Cardiac muscle cell (in vitro differentiated cells and primary cell): Measurements from ENCODE around the gene CHERP. TPM values are rescaled to one million over a fixed set of nuclear protein-coding genes. Genes with fewer than 3 reads are reported as not detected.

Experiments used
- DNase-seq, 2 donors: peaks; one replicate each; pipeline versions ENCODE4 v3.0.0 to v3.0.0-alpha.2; 2010 to 2017; ENCODE audit warnings: low read depth in 1 of 2, low spot score in 1 of 2
- H3K27ac ChIP-seq: fragments of 200-600 bp; sonication (generic); 2 replicates; pipeline ENCODE4 v1.5.1; 2016
- H3K27me3 ChIP-seq: fragments of 200-600 bp; sonication (generic); 2 replicates; pipeline ENCODE4 v1.6.0; 2016; ENCODE audit warnings: control low read depth
- H3K36me3 ChIP-seq: fragments of 200-600 bp; sonication (generic); 2 replicates; pipeline ENCODE4 v1.5.1; 2016; ENCODE audit warnings: control low read depth
- H3K4me1 ChIP-seq: fragments of 200-600 bp; sonication (generic); 2 replicates; pipeline ENCODE4 v1.8.1; 2017; ENCODE audit warnings: low read depth, mild to moderate bottlenecking, mixed run types
- H3K4me3 ChIP-seq: fragments of 200-600 bp; sonication (generic); 2 replicates; pipeline ENCODE4 v1.5.1; 2016; ENCODE audit warnings: mild to moderate bottlenecking
- H3K9me3 ChIP-seq: fragments of 200-600 bp; sonication (generic); 2 replicates; pipeline ENCODE4 v1.5.1; 2017; ENCODE audit warnings: low read depth, mild to moderate bottlenecking, control low read depth
- polyA plus RNA-seq: library from polyadenylated mRNA; unstranded; fragments of >200 nt; fragmentation: Nextera tagmentation; extraction: Ambion mirVana; gene quantifications from 2 replicates; pipeline ENCODE4 v1.2.1, GENCODE V29; 2016
- total RNA-seq: library from RNA; depleted of rRNA; stranded (reverse); fragments of >200 nt; gene quantifications from 2 replicates; pipeline ENCODE4 v1.2.3, GENCODE V29; 2016
- TF ChIP-seq, protein P1 (sequence below): IDR thresholded peaks from 2 replicates; pipeline ENCODE4 v1.5.1; 2012; ENCODE audit warnings: low read depth, mild to moderate bottlenecking, low read length

CHERP gene
- total and polyA plus RNA-seq, 2 experiments from 2014 or later: 27.2 to 60.0 TPM

DNA sequence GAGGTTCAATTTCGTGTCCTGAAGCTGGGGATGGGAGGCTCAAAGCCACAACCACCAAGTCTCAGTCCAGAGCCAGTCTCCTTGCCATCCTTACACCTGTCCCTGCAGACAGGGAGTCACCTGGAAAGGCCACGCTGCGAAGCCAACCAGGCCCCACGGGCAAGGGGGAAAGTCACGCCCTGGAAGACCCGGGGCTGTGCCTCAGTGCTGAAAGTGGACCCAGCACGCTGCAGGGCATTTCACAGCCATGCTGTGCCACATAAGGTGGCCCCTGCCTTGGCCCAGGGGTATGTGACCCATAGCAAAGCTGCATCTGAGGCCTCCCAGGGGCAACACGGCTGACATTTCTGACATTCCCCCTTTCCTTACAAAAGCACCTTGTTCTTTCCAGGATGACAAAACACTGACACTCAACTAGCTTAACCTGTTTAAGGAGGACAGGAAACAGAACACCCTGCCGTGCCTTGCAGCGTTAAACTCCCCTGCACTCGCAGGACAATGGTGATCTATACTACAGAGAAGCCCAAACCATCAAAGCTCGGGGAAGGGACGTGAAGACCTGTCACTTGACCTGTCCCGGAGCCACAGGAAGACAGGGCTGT is 14.8 kb downstream of the CHERP start:
- TF ChIP-seq, protein P1, sequence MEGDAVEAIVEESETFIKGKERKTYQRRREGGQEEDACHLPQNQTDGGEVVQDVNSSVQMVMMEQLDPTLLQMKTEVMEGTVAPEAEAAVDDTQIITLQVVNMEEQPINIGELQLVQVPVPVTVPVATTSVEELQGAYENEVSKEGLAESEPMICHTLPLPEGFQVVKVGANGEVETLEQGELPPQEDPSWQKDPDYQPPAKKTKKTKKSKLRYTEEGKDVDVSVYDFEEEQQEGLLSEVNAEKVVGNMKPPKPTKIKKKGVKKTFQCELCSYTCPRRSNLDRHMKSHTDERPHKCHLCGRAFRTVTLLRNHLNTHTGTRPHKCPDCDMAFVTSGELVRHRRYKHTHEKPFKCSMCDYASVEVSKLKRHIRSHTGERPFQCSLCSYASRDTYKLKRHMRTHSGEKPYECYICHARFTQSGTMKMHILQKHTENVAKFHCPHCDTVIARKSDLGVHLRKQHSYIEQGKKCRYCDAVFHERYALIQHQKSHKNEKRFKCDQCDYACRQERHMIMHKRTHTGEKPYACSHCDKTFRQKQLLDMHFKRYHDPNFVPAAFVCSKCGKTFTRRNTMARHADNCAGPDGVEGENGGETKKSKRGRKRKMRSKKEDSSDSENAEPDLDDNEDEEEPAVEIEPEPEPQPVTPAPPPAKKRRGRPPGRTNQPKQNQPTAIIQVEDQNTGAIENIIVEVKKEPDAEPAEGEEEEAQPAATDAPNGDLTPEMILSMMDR: no peak
- peaks cover 83% of the 10 kb centered on the region for H3K36me3 ChIP-seq
- DNase-seq: no peak
- H3K27ac ChIP-seq: no peak overlapping the region
- H3K4me3 ChIP-seq: no peak overlapping the region
- H3K27me3 ChIP-seq: no peaks in the 10 kb centered on the region
- H3K4me1 ChIP-seq: no peaks in the 10 kb centered on the region
- no peaks in the 10 kb centered on the region for H3K9me3 ChIP-seq

DNA sequence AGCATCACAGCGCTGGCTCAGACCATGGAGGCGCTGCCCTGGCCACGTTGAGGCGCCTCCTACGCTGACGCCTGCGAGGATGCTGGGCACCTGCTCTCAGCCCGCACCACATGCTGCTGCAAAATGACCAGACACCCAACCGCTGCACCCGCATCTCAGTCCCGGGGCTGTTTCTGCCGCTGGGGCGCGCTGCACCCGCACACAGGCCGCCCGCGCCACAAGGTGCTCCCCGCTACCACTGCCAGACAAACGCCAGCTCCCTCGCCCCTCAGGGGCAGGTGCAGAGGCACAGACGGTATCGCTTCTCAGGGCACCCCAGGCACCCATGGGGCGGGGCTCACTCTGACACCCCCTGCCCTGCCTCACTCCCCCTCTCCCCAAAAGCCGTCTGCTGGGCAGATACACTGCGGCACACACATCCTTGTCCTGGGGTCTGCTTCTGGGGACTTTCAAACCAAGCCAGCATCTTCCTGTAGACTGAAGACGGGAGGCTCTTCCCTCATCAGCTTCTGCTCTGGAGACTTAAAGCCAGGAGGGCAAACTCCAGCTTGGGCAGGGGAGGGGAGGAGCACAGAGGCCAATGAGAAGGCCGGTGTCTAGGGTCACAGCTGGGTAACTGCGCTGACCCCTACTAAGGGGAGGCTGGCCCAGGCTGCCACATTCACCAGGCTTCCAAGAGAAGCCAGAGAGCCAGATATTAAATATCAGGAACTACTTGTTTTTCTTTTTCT is 16.3 kb downstream of the CHERP start:
- H3K36me3 ChIP-seq: peaks cover 82% of the 10 kb centered on the region
- no peak overlapping the region for H3K4me3 ChIP-seq
- TF ChIP-seq, protein P1: no peak
- no peaks in the 10 kb centered on the region for H3K27me3 ChIP-seq
- no peaks in the 10 kb centered on the region for H3K9me3 ChIP-seq
- no peak for DNase-seq
- H3K4me1 ChIP-seq: no peaks in the 10 kb centered on the region
- no peak overlapping the region for H3K27ac ChIP-seq

DNA sequence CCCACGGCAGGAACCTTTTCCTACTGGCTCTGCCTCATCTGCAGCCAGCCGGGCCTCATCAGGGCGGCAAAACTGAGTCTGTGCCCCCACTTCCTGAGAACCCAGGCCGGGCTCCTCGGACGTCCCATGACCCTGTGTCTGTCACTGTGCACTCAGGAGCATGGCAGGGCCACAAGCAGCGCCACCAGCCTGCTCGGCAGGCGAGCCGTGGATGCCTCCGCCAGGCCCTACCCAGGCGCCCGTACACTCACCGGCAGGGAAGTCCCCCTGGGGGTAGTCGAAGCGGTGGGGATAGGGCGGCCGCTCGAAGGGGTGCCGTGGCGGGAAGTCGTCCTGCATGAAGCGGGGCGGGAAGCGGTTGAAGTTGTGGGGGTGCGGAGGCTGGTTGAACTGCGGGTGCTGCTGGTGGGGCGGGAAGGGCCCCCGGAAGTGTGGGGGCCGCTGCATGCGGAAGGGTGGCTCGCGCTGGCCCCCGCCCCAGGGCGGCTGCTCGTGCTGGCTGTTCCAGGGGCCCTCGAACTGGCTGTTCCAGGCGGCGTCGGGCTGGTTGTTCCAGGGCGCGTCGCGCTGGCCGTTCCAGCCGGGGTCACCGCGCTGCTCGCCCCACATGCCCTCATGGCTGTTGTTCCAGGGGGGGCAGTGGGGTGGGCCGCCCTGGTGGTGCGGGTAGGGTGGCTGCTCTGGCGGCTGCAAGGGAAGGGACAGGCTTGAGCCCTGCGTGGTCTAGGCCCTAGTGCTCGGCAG is 17.1 kb downstream of the CHERP start:
- no peaks in the 10 kb centered on the region for H3K4me1 ChIP-seq
- no peak for DNase-seq
- TF ChIP-seq, protein P1: no peak
- H3K36me3 ChIP-seq: peaks cover 83% of the 10 kb centered on the region
- no peak overlapping the region for H3K27ac ChIP-seq
- no peaks in the 10 kb centered on the region for H3K9me3 ChIP-seq
- H3K27me3 ChIP-seq: no peaks in the 10 kb centered on the region
- no peak overlapping the region for H3K4me3 ChIP-seq

DNA sequence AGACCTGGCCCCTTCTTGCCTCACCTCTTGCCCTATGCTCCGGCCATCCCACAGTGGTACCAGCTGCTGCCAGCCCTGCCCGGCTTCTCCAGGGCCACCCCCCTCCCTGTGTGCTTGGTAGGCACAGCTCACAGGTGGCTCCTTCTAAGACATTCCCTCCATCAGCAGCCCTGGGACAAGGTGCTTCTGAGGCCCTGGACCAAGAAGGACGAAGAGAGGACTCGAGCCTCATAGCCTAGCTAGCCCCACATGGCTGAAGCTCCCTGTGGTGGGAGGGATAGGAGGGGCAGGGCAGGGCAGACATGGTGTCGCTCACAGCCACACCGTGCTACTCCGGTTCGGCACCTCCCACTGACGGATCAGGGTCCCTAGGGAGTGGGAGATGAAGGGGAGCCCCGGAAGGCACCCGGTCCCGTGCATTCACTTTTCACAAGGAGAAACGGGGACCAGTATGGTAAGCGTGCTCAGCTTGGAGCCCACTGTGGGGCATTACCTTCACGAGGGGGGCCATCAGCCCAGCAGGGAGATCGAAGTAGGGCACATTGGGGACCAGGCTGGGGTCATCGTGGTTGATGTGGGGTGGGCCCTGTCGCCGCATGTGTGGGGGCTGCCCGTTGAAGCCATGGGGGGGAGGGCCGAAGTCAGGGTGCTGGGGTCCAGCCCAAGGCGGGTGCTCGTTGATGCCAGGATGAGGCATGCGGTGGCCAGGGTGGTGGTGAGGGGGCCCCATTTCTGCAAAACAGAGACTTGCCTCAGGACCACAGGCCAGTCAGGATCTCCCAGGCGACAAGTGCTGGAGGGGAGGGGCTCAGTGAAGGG is 19.5 kb downstream of the CHERP start:
- no peak overlapping the region for H3K27ac ChIP-seq
- no peaks in the 10 kb centered on the region for H3K4me1 ChIP-seq
- no peak for DNase-seq
- no peak overlapping the region for H3K4me3 ChIP-seq
- TF ChIP-seq, protein P1: no peak
- H3K27me3 ChIP-seq: no peaks in the 10 kb centered on the region
- H3K9me3 ChIP-seq: no peaks in the 10 kb centered on the region
- H3K36me3 ChIP-seq: peaks cover 80% of the 10 kb centered on the region

DNA sequence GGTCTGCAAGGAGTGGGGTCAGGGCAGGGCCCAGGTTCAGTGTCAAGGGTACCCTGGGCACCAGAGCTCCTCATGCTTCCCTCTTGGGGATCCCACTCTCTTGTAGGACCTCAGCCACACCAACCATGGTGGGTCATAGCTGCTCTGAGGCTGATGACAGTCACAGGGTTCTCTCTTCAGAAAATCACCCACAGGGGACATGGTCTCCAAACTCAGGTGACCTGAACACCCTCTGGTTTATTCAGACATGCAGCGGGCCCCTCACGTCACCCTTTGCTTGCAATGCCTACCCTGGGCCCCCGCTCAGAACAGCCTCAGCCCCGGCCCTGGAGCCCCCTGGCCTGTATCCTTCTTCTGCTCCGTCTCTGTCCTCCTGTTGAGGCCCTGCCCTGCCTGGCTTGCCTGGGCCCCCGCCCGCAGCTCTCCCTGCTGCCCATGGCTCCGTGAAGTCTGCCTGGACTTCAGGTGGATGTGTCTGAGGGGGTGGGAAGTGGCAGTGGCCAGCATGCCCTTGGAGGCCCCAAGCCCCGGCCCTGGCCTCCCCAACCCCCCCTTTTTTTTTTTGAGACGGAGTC is 20.4 kb downstream of the CHERP start:
- TF ChIP-seq, protein P1: no peak
- Histone ChIP-seq H3K9me3 (no peaks in the 10 kb centered on the region), H3K27me3 (no peaks in the 10 kb centered on the region), H3K4me3 (no peak overlapping the region), H3K36me3 (peaks cover 75% of the 10 kb centered on the region), H3K4me1 (no peaks in the 10 kb centered on the region), H3K27ac (no peak overlapping the region)
- DNase-seq: no peak
